NB4 (cell line): ENCODE data around the gene TNFAIP8L3.

ENCODE experiments used
- DNase-seq: peaks from one replicate; pipeline ENCODE4 v3.0.0; 2010; ENCODE audit warnings: low read depth
- H3K4me3 ChIP-seq: one replicate; pipeline ENCODE4 v1.5.1; 2011; ENCODE audit warnings: mild to moderate bottlenecking, low read depth, low read length, moderate library complexity
- CTCF ChIP-seq: IDR thresholded peaks from one replicate; pipeline ENCODE4 v1.5.1; 2012; ENCODE audit warnings: low read depth, low read length
- MYC ChIP-seq: IDR thresholded peaks from 2 replicates; pipeline ENCODE4 v1.6.1; 2011; ENCODE audit warnings: low read depth, low read length
- POLR2A ChIP-seq: IDR thresholded peaks from 2 replicates; pipeline ENCODE4 v1.6.1; 2011; ENCODE audit warnings: mild to moderate bottlenecking; ENCODE audit not compliant: insufficient read length; ENCODE audit errors: extremely low read depth
- TF ChIP-seq, protein P1 (sequence below): IDR thresholded peaks from 2 replicates; pipeline ENCODE4 v1.6.1; 2011; ENCODE audit warnings: low read depth, low read length

TNFAIP8L3 gene

GRCh38 chr15:51095681-51096331 is 1.1 kb upstream of the TNFAIP8L3 start:
- DNase-seq, result no peak
- no peak for TF ChIP-seq MYC
- TF ChIP-seq, protein P1, sequence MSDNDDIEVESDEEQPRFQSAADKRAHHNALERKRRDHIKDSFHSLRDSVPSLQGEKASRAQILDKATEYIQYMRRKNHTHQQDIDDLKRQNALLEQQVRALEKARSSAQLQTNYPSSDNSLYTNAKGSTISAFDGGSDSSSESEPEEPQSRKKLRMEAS, result no peak
- TF ChIP-seq POLR2A, result no peak
- TF ChIP-seq CTCF, result no peak
- H3K4me3 ChIP-seq, result no peak overlapping the region

DNA sequence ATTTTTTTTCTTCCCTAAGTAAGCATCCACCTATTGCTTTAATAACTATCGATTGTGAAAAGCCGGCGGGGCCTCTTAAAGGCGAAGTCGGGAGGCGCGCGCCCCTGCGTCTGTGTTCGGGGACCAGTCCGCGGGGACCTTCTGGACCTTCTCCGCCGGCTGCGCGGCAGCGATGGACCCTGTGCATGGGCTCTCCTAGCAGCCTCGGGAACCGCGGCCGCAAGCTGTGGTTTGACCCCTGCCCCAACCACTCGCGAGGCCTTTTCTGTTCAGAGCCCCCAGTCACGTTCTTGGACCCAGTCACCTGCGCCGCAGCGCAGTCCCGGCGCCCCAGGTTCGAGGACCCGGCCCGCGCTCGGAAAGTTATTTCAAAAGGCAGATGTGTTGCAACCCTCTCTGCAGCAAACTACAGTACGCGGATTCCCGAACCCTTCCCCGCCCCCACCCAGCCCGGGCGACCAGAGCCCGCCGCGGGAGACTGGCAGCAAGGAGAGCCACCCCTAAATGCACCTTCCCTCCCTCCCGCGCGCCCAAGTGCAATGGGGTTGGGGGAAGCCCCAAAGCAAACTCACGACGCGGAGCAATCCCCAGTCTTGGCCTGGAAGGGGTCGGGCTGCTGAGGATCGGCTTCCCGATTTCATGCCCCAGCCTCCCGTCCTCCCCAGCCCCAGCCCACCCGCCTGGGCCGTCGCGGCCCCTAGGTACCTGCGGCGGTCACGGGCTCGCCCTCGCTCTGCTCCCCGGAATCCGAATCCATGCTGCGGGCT is 684 bp downstream of the TNFAIP8L3 start:
- DNase-seq, result peak; percentile 58
- peak overlapping the region; percentile 44 for H3K4me3 ChIP-seq

GRCh38 chr15:51093488-51093838 is 1.2 kb downstream of the TNFAIP8L3 start:
- H3K4me3 ChIP-seq, result no peak overlapping the region
- TF ChIP-seq, protein P1, result no peak
- TF ChIP-seq CTCF (no peak), MYC (no peak), POLR2A (no peak)
- DNase-seq, result no peak

More for the DNA sequence above, 684 bp downstream of the TNFAIP8L3 start:
- TF ChIP-seq MYC (no peak), POLR2A (no peak), CTCF (no peak)
- TF ChIP-seq, protein P1, result no peak

DNA sequence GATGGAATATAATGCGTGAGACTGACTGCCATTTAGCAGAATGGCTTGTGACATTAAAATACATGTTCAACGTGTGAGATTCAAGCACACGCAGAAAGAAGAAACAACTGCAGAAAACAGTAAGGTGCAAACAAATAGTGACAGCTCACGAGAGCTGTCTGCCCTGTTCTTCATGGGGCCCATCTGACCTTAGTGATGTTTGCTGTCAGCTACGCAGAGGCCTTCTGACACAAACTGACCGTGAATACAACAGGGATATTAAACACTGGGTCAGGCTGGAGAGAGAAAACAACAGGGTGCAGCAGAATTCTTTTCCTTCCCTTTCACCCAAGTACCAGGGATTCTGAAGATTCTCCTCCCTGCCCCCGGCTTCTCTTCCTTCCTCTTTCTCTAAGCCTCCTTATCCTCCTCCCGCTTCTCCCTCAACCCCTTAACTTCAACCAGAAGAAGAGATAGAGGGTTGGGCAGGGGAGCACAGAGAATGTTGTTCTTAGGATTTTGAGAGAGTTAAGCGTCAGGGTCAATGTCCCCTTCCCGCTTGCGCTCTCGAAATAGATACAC is 2.1 kb downstream of the TNFAIP8L3 start:
- peak; percentile 27 for DNase-seq
- TF ChIP-seq CTCF (no peak), MYC (no peak)
- H3K4me3 ChIP-seq, result no peak overlapping the region

DNA sequence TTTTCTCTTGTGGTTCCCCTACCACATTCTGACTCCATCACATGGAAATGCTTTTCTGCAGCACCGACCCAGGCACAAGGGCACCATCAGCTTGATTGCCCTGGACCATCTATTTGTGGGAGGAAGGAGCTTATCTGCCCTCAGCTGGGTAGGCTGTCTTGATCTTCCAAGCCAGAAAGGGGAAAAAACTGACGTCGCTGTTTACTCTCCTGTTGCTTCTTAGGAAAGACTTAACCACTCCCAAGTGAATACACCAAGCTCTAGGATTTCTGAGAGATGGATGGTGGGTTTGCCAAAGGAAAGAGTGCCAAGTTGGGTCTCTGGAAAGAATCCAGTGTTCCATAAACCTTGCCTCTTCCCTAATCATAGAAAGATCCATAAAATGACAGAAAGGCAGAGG is 4.0 kb downstream of the TNFAIP8L3 start:
- no peak overlapping the region for H3K4me3 ChIP-seq
- no peak for DNase-seq

GRCh38 chr15:51089699-51090453 is 4.8 kb downstream of the TNFAIP8L3 start:
- TF ChIP-seq MYC (no peak), CTCF (no peak), POLR2A (no peak)
- TF ChIP-seq, protein P1, result no peak
- DNase-seq, result no peak
- no peak overlapping the region for H3K4me3 ChIP-seq

More for the DNA sequence above, 4.0 kb downstream of the TNFAIP8L3 start:
- TF ChIP-seq MYC (no peak), POLR2A (no peak)
